ENCODE results near the gene ATP11B.

Gene ATP11B

GRCh38 chr3:182803596-182803995, 10.3 kb downstream of the ATP11B start:
- H3K4me3 ChIP-seq (ENCODE audit: low read depth, low read length), result no peak overlapping the region
- TF ChIP-seq CTCF (IDR thresholded peaks at IDR 0.05; ENCODE audit: low read depth, low read length), result no peak
- H3K27ac ChIP-seq, result no peak overlapping the region
- H3K36me3 ChIP-seq, result no peaks in the 10 kb centered on the region
- no peaks in the 10 kb centered on the region for H3K27me3 ChIP-seq (ENCODE audit: insufficient read depth, low read depth, severe bottlenecking)
- H3K9me3 ChIP-seq (ENCODE audit: severe bottlenecking), result no peaks in the 10 kb centered on the region
- no peak for DNase-seq

- H3K36me3 ChIP-seq, result no peaks in the 10 kb centered on the region
- no peak overlapping the region for H3K4me3 ChIP-seq (ENCODE audit: low read depth, low read length)
- no peak overlapping the region for H3K27ac ChIP-seq
- no peaks in the 10 kb centered on the region for H3K27me3 ChIP-seq (ENCODE audit: insufficient read depth, low read depth, severe bottlenecking)
- H3K9me3 ChIP-seq (ENCODE audit: severe bottlenecking), result no peaks in the 10 kb centered on the region
- no peak for DNase-seq
- no peak for TF ChIP-seq CTCF (IDR thresholded peaks at IDR 0.05; ENCODE audit: low read depth, low read length)
Observed at GRCh38 chr3:182807061-182807460, 13.8 kb downstream of the ATP11B start.

- no peak for DNase-seq
- Histone ChIP-seq H3K4me3 (ENCODE audit: low read depth, low read length) (no peak overlapping the region), H3K27ac (no peak overlapping the region), H3K9me3 (ENCODE audit: severe bottlenecking) (no peaks in the 10 kb centered on the region), H3K36me3 (no peaks in the 10 kb centered on the region), H3K27me3 (ENCODE audit: insufficient read depth, low read depth, severe bottlenecking) (no peaks in the 10 kb centered on the region)
- TF ChIP-seq CTCF (IDR thresholded peaks at IDR 0.05; ENCODE audit: low read depth, low read length), result no peak
Observed at GRCh38 chr3:182808041-182808770, 14.9 kb downstream of the ATP11B start.

- Histone ChIP-seq H3K36me3 (no peaks in the 10 kb centered on the region), H3K27me3 (ENCODE audit: insufficient read depth, low read depth, severe bottlenecking) (no peaks in the 10 kb centered on the region), H3K9me3 (ENCODE audit: severe bottlenecking) (no peaks in the 10 kb centered on the region), H3K27ac (no peak overlapping the region), H3K4me3 (ENCODE audit: low read depth, low read length) (no peak overlapping the region)
- no peak for TF ChIP-seq CTCF (IDR thresholded peaks at IDR 0.05; ENCODE audit: low read depth, low read length)
- DNase-seq, result no peak
Observed at GRCh38 chr3:182809531-182809930, 16.2 kb downstream of the ATP11B start.

- Histone ChIP-seq H3K9me3 (ENCODE audit: severe bottlenecking) (no peaks in the 10 kb centered on the region), H3K4me3 (ENCODE audit: low read depth, low read length) (no peak overlapping the region), H3K27me3 (ENCODE audit: insufficient read depth, low read depth, severe bottlenecking) (no peaks in the 10 kb centered on the region), H3K27ac (no peak overlapping the region), H3K36me3 (no peaks in the 10 kb centered on the region)
- no peak for DNase-seq
- TF ChIP-seq CTCF (IDR thresholded peaks at IDR 0.05; ENCODE audit: low read depth, low read length), result no peak
Observed at GRCh38 chr3:182810574-182811268, 17.4 kb downstream of the ATP11B start.

Measured in WERI-Rb-1 (cell line).